ENCODE results near the gene VGLL4. TPM values are rescaled to one million over a fixed set of nuclear protein-coding genes. Genes with fewer than 3 reads are reported as not detected.
A peak's percentile ranks its signal among the peaks of the same experiment; 100 is the strongest.

VGLL4 gene
- total RNA-seq, 1 donor from 2014 or later: 120 TPM

GRCh38 chr3:11631820-11632219 lies 11.9 kb downstream of the VGLL4 start:
- TF ChIP-seq CTCF (IDR thresholded peaks at IDR 0.05; ENCODE audit: unreplicated experiment): no peak
- Mint-ChIP-seq H3K4me3 (ENCODE audit: unreplicated experiment) (no peak overlapping the region), H3K9me3 (ENCODE audit: unreplicated experiment) (no peaks in the 10 kb centered on the region), H3K27me3 (ENCODE audit: unreplicated experiment) (peaks cover 9% of the 10 kb centered on the region), H3K27ac (ENCODE audit: unreplicated experiment) (no peak overlapping the region), H3K36me3 (ENCODE audit: low read depth, unreplicated experiment) (peaks cover 12% of the 10 kb centered on the region), H3K4me1 (ENCODE audit: unreplicated experiment) (peaks cover 58% of the 10 kb centered on the region)
- no peak for DNase-seq (ENCODE audit: low spot score)

- Mint-ChIP-seq H3K27ac (ENCODE audit: unreplicated experiment) (no peak overlapping the region), H3K27me3 (ENCODE audit: unreplicated experiment) (peaks cover 7% of the 10 kb centered on the region), H3K9me3 (ENCODE audit: unreplicated experiment) (no peaks in the 10 kb centered on the region), H3K4me3 (ENCODE audit: unreplicated experiment) (no peak overlapping the region), H3K4me1 (ENCODE audit: unreplicated experiment) (peaks cover 52% of the 10 kb centered on the region), H3K36me3 (ENCODE audit: low read depth, unreplicated experiment) (peaks cover 15% of the 10 kb centered on the region)
- no peak for DNase-seq (ENCODE audit: low spot score)
- no peak for TF ChIP-seq CTCF (IDR thresholded peaks at IDR 0.05; ENCODE audit: unreplicated experiment)
These were observed 14.0 kb downstream of the VGLL4 start for GRCh38 chr3:11629716-11630115.

GRCh38 chr3:11627612-11628011 lies 16.1 kb downstream of the VGLL4 start:
- H3K4me1 Mint-ChIP-seq (ENCODE audit: unreplicated experiment): peaks cover 47% of the 10 kb centered on the region
- H3K36me3 Mint-ChIP-seq (ENCODE audit: low read depth, unreplicated experiment): peaks cover 7% of the 10 kb centered on the region
- no peak overlapping the region for H3K4me3 Mint-ChIP-seq (ENCODE audit: unreplicated experiment)
- H3K27ac Mint-ChIP-seq (ENCODE audit: unreplicated experiment): peak overlapping the region; percentile 36
- no peak for DNase-seq (ENCODE audit: low spot score)
- H3K9me3 Mint-ChIP-seq (ENCODE audit: unreplicated experiment): no peaks in the 10 kb centered on the region
- TF ChIP-seq CTCF (IDR thresholded peaks at IDR 0.05; ENCODE audit: unreplicated experiment): no peak
- H3K27me3 Mint-ChIP-seq (ENCODE audit: unreplicated experiment): peaks cover 5% of the 10 kb centered on the region

- no peak for TF ChIP-seq CTCF (IDR thresholded peaks at IDR 0.05; ENCODE audit: unreplicated experiment)
- H3K36me3 Mint-ChIP-seq (ENCODE audit: low read depth, unreplicated experiment): peaks cover 7% of the 10 kb centered on the region
- no peak overlapping the region for H3K27ac Mint-ChIP-seq (ENCODE audit: unreplicated experiment)
These were observed 17.6 kb downstream of the VGLL4 start for GRCh38 chr3:11626084-11626463.

GRCh38 chr3:11625376-11626083 lies 18.2 kb downstream of the VGLL4 start:
- Mint-ChIP-seq H3K4me3 (ENCODE audit: unreplicated experiment) (no peak overlapping the region), H3K4me1 (ENCODE audit: unreplicated experiment) (peaks cover 43% of the 10 kb centered on the region), H3K27ac (ENCODE audit: unreplicated experiment) (no peak overlapping the region), H3K9me3 (ENCODE audit: unreplicated experiment) (no peaks in the 10 kb centered on the region), H3K36me3 (ENCODE audit: low read depth, unreplicated experiment) (peaks cover 7% of the 10 kb centered on the region), H3K27me3 (ENCODE audit: unreplicated experiment) (peaks cover 5% of the 10 kb centered on the region)
- no peak for DNase-seq (ENCODE audit: low spot score)
- TF ChIP-seq CTCF (IDR thresholded peaks at IDR 0.05; ENCODE audit: unreplicated experiment): no peak

More at GRCh38 chr3:11626084-11626463, 17.6 kb downstream of the VGLL4 start:
- DNase-seq (ENCODE audit: low spot score): no peak
- peaks cover 41% of the 10 kb centered on the region for H3K4me1 Mint-ChIP-seq (ENCODE audit: unreplicated experiment)
- no peaks in the 10 kb centered on the region for H3K9me3 Mint-ChIP-seq (ENCODE audit: unreplicated experiment)
- H3K4me3 Mint-ChIP-seq (ENCODE audit: unreplicated experiment): peak overlapping the region; percentile 5
- H3K27me3 Mint-ChIP-seq (ENCODE audit: unreplicated experiment): peaks cover 5% of the 10 kb centered on the region

All from endothelial cell (in vitro differentiated cells).